ENCODE data around the gene LPXN.

- TF ChIP-seq CTCF (IDR thresholded peaks at IDR 0.05) = no peak
- TF ChIP-seq EP300 (IDR thresholded peaks at IDR 0.05) = no peak
- TF ChIP-seq POLR2AphosphoS5 (IDR thresholded peaks at IDR 0.05) = no peak
Measured at GRCh38 chr11:58596621-58597020, 21.0 kb upstream of the LPXN start.

All from gastroesophageal sphincter (tissue), 3 donors.